Neural cell (in vitro differentiated cells): ENCODE data around the gene MARK3. TPM values are rescaled to one million over a fixed set of nuclear protein-coding genes. Genes with fewer than 3 reads are reported as not detected.

Source experiments
- H2AFZ ChIP-seq: fragments of 200-600, 300-800 bp; sonication (generic), shearing (Covaris generic); 2 replicates; pipeline ENCODE4 v1.6.0; 2014; ENCODE audit warnings: low read depth, mild to moderate bottlenecking, antibody characterized with exemption, low read length, moderate library complexity
- H3F3A ChIP-seq: fragments of 200-600 bp; shearing (Covaris generic); 2 replicates; pipeline ENCODE4 v1.6.1; 2016; ENCODE audit warnings: mild to moderate bottlenecking, moderate library complexity, mixed read lengths, antibody characterized with exemption, low read length; ENCODE audit not compliant: insufficient read depth, poor library complexity, severe bottlenecking
- H3K27ac ChIP-seq: fragments of 200-600, 300-800 bp; sonication (generic), shearing (Covaris generic); 2 replicates; pipeline ENCODE4 v1.5.1; 2014; ENCODE audit warnings: mild to moderate bottlenecking, low read length, moderate library complexity
- H3K27me3 ChIP-seq: fragments of 300-800, 200-600 bp; sonication (generic), shearing (Covaris generic); 2 replicates; pipeline ENCODE4 v1.6.0; 2014; ENCODE audit warnings: mild to moderate bottlenecking, low read depth, low read length, moderate library complexity; ENCODE audit not compliant: insufficient read depth
- H3K36me3 ChIP-seq: fragments of 300-800, 200-600 bp; sonication (generic), shearing (Covaris generic); 2 replicates; pipeline ENCODE4 v1.5.1; 2014; ENCODE audit warnings: mild to moderate bottlenecking, antibody characterized with exemption, low read length, moderate library complexity; ENCODE audit not compliant: insufficient read depth
- H3K4me2 ChIP-seq: fragments of 300-800, 200-600 bp; sonication (generic), shearing (Covaris generic); 2 replicates; pipeline ENCODE4 v1.6.0; 2014; ENCODE audit warnings: mild to moderate bottlenecking, low read length
- H3K4me3 ChIP-seq: fragments of 300-800, 200-600 bp; sonication (generic), shearing (Covaris generic); 2 replicates; pipeline ENCODE4 v1.5.1; 2014; ENCODE audit warnings: mild to moderate bottlenecking, low read length, moderate library complexity
- H3K79me2 ChIP-seq: fragments of 200-600 bp; shearing (Covaris generic); replicated peaks from 2 replicates; pipeline ENCODE4 v1.6.0; 2014; ENCODE audit warnings: mild to moderate bottlenecking, low read length, moderate library complexity; ENCODE audit not compliant: insufficient read depth
- H3K9ac ChIP-seq: fragments of 300-800, 200-600 bp; sonication (generic), shearing (Covaris generic); 2 replicates; pipeline ENCODE4 v1.6.1; 2016; ENCODE audit warnings: mild to moderate bottlenecking, low read length, mixed read lengths
- H3K9me2 ChIP-seq: fragments of 200-600 bp; shearing (Covaris generic); 2 replicates; pipeline ENCODE4 v1.6.1; 2016; ENCODE audit warnings: mild to moderate bottlenecking, low read length, mixed read lengths; ENCODE audit not compliant: insufficient read depth
- H3K9me3 ChIP-seq: fragments of 200-600, 300-800 bp; sonication (generic), shearing (Covaris generic); 2 replicates; pipeline ENCODE4 v1.6.1; 2016; ENCODE audit warnings: mild to moderate bottlenecking, mixed run types, low read length, moderate library complexity, mixed read lengths
- H4K20me1 ChIP-seq: fragments of 200-600 bp; shearing (Covaris generic); 2 replicates; pipeline ENCODE4 v1.6.1; 2016; ENCODE audit warnings: mild to moderate bottlenecking, mixed run types; ENCODE audit not compliant: insufficient read depth
- EP300 ChIP-seq: fragments of 450-650 bp; conservative IDR thresholded peaks from 2 replicates; pipeline ENCODE4 v1.6.1; 2014; ENCODE audit warnings: antibody characterized with exemption, mild to moderate bottlenecking, moderate library complexity; ENCODE audit not compliant: poor library complexity, severe bottlenecking
- EZH2 ChIP-seq: fragments of 200-600, 300-800 bp; shearing (Covaris generic), sonication (generic); IDR thresholded peaks from 2 replicates; pipeline ENCODE4 v1.6.1; 2014; ENCODE audit warnings: antibody characterized with exemption, low read length, borderline replicate concordance, mild to moderate bottlenecking; ENCODE audit not compliant: insufficient read depth, poor library complexity, severe bottlenecking
- MXI1 ChIP-seq: fragments of 450-650 bp; conservative IDR thresholded peaks from 2 replicates; pipeline ENCODE4 v1.6.1; 2014; ENCODE audit warnings: antibody characterized with exemption, mild to moderate bottlenecking; ENCODE audit not compliant: poor library complexity, severe bottlenecking
- POLR2AphosphoS5 ChIP-seq: IDR thresholded peaks from 2 replicates; pipeline ENCODE4 v1.6.1; 2012
- RAD21 ChIP-seq: fragments of 450-650 bp; conservative IDR thresholded peaks from 2 replicates; pipeline ENCODE4 v1.6.1; 2014; ENCODE audit warnings: antibody characterized with exemption, mild to moderate bottlenecking, moderate library complexity
- SMC3 ChIP-seq: fragments of 450-650 bp; conservative IDR thresholded peaks from 2 replicates; pipeline ENCODE4 v1.6.1; 2014; ENCODE audit warnings: antibody characterized with exemption, mild to moderate bottlenecking, moderate library complexity; ENCODE audit not compliant: poor library complexity
- TAF1 ChIP-seq: IDR thresholded peaks from 2 replicates; pipeline ENCODE4 v1.6.1; 2012; ENCODE audit warnings: low read depth
- polyA plus RNA-seq: library from polyadenylated mRNA; depleted of rRNA; stranded (reverse); fragments of >200 nt; gene quantifications from 2 replicates; pipeline ENCODE4 v1.2.3, GENCODE V29; 2014
- TF ChIP-seq, protein P1 (sequence below): IDR thresholded peaks from 2 replicates; pipeline ENCODE4 v1.6.1; 2012; ENCODE audit warnings: borderline replicate concordance
- TF ChIP-seq, protein P2 (sequence below): fragments of 450-650 bp; IDR thresholded peaks from 2 replicates; pipeline ENCODE4 v1.5.1; 2014; ENCODE audit warnings: antibody characterized with exemption, mild to moderate bottlenecking, moderate library complexity; ENCODE audit not compliant: poor library complexity, severe bottlenecking

Gene MARK3
- polyA plus RNA-seq, 1 donor from 2014 or later: 158 TPM

DNA sequence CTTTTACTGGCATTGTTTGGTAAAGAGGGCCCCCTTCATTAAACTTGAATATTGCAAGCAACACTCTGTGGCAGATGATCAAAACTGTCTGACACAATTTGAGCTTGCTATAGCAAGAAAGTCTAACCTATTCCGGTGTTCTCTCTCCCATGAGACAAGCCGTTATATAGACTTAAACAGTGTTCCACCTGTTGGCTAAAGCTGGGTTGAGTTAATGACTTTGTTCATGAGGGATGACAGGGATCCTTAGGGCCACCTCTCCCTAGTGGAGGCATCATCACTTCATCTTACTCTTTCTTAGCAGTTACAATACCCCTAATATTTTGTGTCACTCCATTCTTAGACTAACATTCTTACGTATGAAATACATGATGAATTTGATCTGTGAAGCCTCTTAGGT lies 47.4 kb upstream of the MARK3 start:
- Histone ChIP-seq H3K27me3 (no peaks in the 10 kb centered on the region), H3K9ac (no peak overlapping the region), H3K4me3 (no peak overlapping the region), H3K27ac (no peak overlapping the region), H3K4me2 (no peak overlapping the region), H3K79me2 (peaks cover 33% of the 10 kb centered on the region), H3K9me2 (no peaks in the 10 kb centered on the region), H3F3A (peaks cover 5% of the 10 kb centered on the region), H2AFZ (no peak overlapping the region), H3K9me3 (no peaks in the 10 kb centered on the region), H4K20me1 (peaks cover 7% of the 10 kb centered on the region), H3K36me3 (peaks cover 42% of the 10 kb centered on the region)
- TF ChIP-seq POLR2AphosphoS5: no peak
- no peak for TF ChIP-seq SMC3
- TF ChIP-seq RAD21: no peak
- no peak for TF ChIP-seq EP300
- no peak for TF ChIP-seq TAF1
- TF ChIP-seq, protein P1, sequence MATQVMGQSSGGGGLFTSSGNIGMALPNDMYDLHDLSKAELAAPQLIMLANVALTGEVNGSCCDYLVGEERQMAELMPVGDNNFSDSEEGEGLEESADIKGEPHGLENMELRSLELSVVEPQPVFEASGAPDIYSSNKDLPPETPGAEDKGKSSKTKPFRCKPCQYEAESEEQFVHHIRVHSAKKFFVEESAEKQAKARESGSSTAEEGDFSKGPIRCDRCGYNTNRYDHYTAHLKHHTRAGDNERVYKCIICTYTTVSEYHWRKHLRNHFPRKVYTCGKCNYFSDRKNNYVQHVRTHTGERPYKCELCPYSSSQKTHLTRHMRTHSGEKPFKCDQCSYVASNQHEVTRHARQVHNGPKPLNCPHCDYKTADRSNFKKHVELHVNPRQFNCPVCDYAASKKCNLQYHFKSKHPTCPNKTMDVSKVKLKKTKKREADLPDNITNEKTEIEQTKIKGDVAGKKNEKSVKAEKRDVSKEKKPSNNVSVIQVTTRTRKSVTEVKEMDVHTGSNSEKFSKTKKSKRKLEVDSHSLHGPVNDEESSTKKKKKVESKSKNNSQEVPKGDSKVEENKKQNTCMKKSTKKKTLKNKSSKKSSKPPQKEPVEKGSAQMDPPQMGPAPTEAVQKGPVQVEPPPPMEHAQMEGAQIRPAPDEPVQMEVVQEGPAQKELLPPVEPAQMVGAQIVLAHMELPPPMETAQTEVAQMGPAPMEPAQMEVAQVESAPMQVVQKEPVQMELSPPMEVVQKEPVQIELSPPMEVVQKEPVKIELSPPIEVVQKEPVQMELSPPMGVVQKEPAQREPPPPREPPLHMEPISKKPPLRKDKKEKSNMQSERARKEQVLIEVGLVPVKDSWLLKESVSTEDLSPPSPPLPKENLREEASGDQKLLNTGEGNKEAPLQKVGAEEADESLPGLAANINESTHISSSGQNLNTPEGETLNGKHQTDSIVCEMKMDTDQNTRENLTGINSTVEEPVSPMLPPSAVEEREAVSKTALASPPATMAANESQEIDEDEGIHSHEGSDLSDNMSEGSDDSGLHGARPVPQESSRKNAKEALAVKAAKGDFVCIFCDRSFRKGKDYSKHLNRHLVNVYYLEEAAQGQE: no peak
- no peak for TF ChIP-seq EZH2
- no peak for TF ChIP-seq MXI1
- TF ChIP-seq, protein P2, sequence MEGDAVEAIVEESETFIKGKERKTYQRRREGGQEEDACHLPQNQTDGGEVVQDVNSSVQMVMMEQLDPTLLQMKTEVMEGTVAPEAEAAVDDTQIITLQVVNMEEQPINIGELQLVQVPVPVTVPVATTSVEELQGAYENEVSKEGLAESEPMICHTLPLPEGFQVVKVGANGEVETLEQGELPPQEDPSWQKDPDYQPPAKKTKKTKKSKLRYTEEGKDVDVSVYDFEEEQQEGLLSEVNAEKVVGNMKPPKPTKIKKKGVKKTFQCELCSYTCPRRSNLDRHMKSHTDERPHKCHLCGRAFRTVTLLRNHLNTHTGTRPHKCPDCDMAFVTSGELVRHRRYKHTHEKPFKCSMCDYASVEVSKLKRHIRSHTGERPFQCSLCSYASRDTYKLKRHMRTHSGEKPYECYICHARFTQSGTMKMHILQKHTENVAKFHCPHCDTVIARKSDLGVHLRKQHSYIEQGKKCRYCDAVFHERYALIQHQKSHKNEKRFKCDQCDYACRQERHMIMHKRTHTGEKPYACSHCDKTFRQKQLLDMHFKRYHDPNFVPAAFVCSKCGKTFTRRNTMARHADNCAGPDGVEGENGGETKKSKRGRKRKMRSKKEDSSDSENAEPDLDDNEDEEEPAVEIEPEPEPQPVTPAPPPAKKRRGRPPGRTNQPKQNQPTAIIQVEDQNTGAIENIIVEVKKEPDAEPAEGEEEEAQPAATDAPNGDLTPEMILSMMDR: no peak

DNA sequence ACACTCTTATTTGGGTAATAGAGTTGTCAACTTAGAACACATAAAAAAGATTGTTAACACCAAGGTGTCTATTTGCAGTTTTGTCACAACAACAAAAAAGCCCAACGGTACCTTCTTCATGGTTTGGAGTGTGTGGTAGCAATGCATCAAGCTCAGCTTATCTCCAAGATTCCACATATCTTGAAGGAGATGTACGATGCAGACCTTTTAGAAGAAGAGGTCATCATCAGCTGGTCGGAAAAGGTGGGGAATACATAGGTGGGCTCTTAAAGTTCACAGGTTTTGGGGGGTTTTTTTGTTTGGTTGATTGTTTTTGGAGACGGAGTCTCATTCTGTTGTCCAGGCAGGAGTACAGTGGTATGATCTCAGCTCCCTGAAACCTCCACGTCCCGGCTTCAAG lies 45.7 kb upstream of the MARK3 start:
- no peak for TF ChIP-seq MXI1
- no peak for TF ChIP-seq POLR2AphosphoS5
- TF ChIP-seq, protein P1: no peak
- TF ChIP-seq TAF1: no peak
- TF ChIP-seq, protein P2: no peak
- TF ChIP-seq EZH2: no peak
- TF ChIP-seq SMC3: no peak
- no peak for TF ChIP-seq EP300
- TF ChIP-seq RAD21: no peak
- no peak overlapping the region for H3K4me2 ChIP-seq
- H3K36me3 ChIP-seq: peaks cover 56% of the 10 kb centered on the region
- no peak overlapping the region for H3K27ac ChIP-seq
- peaks cover 5% of the 10 kb centered on the region for H3F3A ChIP-seq
- H3K9me2 ChIP-seq: no peaks in the 10 kb centered on the region
- peaks cover 33% of the 10 kb centered on the region for H3K79me2 ChIP-seq
- H3K9ac ChIP-seq: no peak overlapping the region
- peaks cover 7% of the 10 kb centered on the region for H4K20me1 ChIP-seq
- no peaks in the 10 kb centered on the region for H3K27me3 ChIP-seq
- no peak overlapping the region for H2AFZ ChIP-seq
- no peak overlapping the region for H3K4me3 ChIP-seq
- no peaks in the 10 kb centered on the region for H3K9me3 ChIP-seq
